Measurements from ENCODE around the gene PPP5C. TPM values are rescaled to one million over a fixed set of nuclear protein-coding genes. Genes with fewer than 3 reads are reported as not detected.

Gene PPP5C
- total RNA-seq, 1 donor from 2014 or later = 46.9 TPM

DNA sequence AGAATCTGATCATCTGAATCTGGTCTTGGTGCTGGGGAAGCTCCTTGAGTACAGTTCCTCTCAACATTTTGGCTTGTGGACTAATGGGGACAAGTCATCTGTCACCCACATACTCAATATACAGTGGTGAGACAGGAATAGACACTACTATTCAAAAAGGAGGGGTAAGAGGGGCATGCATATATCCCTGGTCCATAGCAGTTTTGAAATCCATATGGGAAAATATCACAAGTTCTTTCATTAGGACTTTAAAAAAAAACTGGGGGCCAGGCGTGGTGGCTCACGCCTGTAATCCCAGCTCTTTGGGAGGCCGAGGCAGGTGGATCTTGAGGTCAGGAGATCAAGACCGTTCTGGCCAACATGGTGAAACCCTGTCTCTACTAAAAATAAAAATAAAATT is 20.3 kb upstream of the PPP5C start:
- ATAC-seq = no peak
- DNase-seq (ENCODE audit: low spot score) = no peak
- intact Hi-C loops (cut with DNase I) = no loop called here

DNA sequence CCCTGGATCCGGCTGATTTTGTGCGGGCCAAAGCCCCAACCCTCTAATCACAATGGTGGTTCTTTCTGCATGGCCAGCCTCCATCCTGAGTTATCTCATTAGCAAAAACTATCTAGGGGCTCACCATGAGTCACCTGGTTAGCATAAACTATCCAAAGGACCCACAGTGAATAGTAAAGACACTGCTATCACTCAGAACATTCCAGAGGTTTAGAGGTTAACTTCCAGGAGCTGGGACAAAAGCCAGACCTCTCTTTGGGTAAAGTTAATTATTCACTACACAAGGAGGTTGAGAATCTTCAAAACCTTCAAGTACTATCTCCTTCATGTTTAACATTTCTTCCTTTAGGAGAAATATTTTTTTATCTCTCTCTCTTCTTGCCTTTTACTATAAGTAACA is 18.8 kb upstream of the PPP5C start:
- ATAC-seq = no peak
- intact Hi-C loops (cut with DNase I) = no loop called here
- no peak for DNase-seq (ENCODE audit: low spot score)

DNA sequence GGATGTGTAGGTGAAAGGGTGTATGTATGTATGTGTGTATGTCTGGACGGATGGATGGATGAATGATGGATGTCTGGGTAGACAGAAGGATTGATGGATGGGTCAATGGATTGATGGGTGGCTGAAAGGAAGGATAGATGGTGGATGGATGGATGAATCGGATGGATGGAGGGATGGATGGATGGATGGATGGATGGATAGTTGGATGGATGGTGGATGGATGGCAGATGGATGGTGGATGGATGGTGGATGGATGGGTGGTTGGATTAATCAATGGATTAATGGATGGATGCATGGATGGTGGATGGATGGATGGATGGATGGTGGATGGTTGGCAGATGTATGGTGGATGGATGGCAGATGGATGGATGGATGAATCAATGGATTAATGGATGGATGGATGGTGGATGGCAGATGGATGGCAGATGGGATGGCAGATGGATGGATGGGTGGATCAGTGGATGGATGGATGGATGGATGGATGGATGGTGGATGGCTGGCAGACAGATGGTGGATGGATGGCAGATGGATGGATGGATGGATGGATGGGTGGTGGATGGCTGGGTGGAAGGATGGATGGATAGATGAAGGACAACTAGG is 16.5 kb upstream of the PPP5C start:
- intact Hi-C loops (cut with DNase I) = no loop called here
- no peak for ATAC-seq
- DNase-seq (ENCODE audit: low spot score) = no peak

DNA sequence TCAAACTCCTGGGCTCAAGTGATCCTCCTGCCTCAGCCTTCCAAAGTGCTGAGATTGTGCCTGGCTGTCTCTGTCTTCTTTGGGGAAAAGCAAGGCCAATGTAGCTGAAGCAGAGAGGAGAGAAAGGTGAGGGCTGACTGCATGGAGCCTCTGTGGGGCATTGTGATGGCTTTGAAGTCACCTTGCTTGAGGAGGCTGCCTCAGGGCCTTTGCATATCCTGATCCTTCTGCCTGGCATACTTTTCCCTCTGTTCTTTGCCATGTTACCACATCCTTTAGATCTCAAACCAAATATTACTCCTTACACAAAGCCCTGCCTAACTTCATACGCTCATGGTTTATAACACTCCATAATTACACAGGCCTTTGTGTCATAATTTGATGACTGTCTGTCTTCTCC is 9.4 kb upstream of the PPP5C start:
- DNase-seq (ENCODE audit: low spot score) = no peak
- intact Hi-C loops (cut with DNase I) = no loop called here
- no peak for ATAC-seq

DNA sequence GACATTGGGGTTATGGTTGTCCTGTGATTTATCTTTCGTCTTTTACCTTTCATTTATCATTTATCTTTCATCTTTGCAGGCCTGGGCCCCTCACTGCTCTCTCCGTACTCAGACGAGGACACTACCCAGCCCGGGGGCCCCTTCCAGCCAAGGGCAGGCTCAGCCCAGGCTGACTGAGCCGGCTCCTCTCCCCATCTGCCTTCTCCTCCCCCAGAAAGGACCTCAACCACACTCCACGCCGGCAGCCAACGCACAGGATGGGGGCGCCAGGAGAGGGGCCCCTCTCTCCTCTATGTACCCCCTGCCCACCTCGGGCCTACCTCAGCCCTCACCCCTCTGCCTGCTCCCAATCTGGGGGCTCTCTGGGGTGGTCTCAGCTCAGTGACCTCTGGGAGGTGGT is 7.4 kb upstream of the PPP5C start:
- intact Hi-C loops (cut with DNase I) = no loop called here
- no peak for DNase-seq (ENCODE audit: low spot score)
- ATAC-seq = no peak

DNA sequence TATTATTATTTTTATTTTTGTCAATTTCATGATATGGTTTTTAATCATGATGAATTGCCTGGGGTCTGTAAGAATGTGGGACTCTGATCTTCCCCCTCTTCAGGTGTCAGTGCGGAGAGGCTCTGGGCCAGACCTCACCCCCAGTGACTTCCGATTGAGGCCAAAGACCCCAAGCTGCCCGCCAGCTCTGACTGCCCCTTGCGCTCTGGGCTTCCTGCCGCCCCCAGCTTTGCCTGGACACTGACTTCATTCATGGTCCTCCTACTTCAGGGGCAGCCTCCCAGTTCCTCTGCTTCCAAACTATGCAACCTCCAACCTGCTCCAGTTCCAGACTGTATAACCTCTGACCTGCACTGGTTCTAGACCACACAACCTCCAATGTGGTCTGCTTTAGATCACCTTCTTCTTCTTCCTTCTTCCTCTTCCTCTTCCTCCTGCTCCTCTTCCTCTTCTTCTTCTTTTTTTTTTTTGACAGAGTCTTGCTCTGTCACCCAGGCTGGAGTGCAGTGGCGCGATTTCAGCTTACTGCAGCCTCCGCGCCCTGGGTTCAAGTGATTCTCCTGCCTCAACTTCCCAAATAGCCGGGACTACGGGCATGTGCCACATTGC is 6.7 kb upstream of the PPP5C start:
- ATAC-seq = no peak
- intact Hi-C loops (cut with DNase I) = loop anchor here (10.0 kb wide), 1 partner anchor 55 kb away; no protein-coding TSS in a partner anchor
- DNase-seq (ENCODE audit: low spot score) = no peak

DNA sequence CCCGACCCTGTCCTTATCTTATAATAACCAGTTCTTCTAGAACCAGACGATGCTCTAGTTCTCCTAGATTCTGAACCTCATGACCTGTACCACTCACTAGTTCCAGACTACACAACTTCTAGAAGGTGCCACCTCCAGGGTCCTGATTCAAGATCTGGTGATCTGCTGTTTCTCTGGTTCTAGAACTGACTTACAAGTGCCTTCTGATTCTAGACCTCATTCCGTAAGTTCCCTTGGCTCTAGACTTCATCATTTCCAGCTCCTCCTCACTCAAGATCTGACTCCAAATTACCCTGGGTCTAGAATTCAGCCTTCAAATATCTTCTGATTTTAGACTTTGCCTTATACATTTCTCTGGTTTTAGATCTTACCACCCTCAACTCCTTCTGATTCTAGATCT is 5.0 kb upstream of the PPP5C start:
- DNase-seq (ENCODE audit: low spot score) = no peak
- no peak for ATAC-seq
- intact Hi-C loops (cut with DNase I) = loop anchor here (10.0 kb wide), 1 partner anchor 57 kb away; no protein-coding TSS in a partner anchor

DNA sequence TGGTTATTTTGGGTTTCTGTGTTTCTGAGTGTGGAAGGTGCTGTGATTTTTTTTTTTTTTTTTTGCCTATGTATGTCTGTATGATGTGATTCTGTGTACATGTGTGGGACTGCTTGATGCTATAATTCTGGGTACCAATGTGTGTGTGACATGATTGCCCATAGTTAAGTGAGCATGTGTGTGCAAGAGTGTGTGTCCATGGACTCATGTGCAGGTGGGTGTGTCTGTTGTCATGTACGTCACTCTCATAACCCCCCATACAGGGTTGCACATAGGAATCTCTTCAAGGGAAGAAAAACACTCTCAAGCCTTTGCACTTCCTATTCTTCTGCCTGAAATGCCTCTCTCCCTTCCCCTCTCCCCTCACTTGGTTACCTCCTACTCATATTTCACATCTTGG is 2.5 kb upstream of the PPP5C start:
- intact Hi-C loops (cut with DNase I) = loop anchor here (10.0 kb wide), 1 partner anchor 60 kb away; no protein-coding TSS in a partner anchor
- no peak for ATAC-seq

DNA sequence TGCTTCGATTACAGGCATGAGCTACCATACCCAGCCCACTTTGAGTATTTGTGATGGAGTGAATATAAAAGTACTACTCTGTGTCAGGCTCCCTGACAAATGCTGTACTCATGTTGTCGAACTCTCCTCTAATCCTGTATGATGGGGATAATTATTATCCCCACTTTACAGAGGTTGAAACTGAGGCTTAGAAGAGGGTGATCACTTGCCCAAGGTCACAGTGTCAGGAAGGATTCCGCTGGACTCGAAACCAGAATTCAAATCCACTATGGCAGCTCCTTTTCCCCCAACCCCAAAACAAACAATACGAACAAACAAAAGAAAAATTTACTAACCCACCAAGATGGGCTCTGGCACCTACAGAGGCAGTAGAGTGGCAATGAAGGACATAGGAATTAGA is 1.7 kb upstream of the PPP5C start:
- DNase-seq (ENCODE audit: low spot score) (no peak), ATAC-seq (no peak)
- intact Hi-C loops (cut with DNase I) = loop anchor here (10.0 kb wide), 1 partner anchor 60 kb away; no protein-coding TSS in a partner anchor

More for the DNA sequence above, 2.5 kb upstream of the PPP5C start:
- no peak for DNase-seq (ENCODE audit: low spot score)

DNA sequence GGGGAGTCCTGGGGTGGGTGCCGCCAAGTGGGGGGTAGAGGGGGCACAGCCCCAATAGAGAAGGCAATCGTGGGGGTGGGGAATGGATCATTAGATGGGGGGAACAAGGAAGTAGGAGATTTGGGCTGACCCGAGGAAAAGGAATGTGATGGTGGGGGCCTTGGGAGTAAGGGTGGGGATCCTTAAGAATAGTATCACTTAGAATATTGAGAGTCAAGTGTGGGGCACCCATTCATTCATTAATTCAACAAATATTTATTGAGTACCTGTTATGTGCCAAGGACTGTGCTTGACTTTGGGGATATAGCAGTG is 641 bp downstream of the PPP5C start:
- ATAC-seq = no peak
- DNase-seq (ENCODE audit: low spot score) = no peak
- intact Hi-C loops (cut with DNase I) = loop anchor here (10.0 kb wide), 1 partner anchor 63 kb away; no protein-coding TSS in a partner anchor

DNA sequence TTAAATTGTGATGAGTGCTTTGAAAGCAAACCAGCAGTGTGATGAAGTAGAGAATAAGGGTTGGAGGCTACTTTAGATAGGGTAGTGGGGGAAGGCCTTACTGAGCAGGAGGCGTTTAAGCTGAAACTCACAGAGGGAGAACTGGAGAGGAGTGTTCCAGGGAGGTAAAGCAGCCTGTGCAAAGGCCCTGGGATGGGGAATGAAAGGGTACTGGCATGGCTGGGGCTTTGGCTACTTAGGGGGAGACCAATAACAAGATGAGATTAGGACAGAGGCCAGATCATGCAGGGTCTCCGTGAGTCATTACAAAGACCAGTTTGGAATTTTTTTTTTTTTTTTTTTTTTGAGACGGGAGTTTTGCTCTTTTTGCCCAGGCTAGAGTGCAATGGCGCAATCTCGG is 1.1 kb downstream of the PPP5C start:
- DNase-seq (ENCODE audit: low spot score) = no peak
- intact Hi-C loops (cut with DNase I) = loop anchor here (10.0 kb wide), 1 partner anchor 63 kb away; no protein-coding TSS in a partner anchor
- ATAC-seq = no peak

DNA sequence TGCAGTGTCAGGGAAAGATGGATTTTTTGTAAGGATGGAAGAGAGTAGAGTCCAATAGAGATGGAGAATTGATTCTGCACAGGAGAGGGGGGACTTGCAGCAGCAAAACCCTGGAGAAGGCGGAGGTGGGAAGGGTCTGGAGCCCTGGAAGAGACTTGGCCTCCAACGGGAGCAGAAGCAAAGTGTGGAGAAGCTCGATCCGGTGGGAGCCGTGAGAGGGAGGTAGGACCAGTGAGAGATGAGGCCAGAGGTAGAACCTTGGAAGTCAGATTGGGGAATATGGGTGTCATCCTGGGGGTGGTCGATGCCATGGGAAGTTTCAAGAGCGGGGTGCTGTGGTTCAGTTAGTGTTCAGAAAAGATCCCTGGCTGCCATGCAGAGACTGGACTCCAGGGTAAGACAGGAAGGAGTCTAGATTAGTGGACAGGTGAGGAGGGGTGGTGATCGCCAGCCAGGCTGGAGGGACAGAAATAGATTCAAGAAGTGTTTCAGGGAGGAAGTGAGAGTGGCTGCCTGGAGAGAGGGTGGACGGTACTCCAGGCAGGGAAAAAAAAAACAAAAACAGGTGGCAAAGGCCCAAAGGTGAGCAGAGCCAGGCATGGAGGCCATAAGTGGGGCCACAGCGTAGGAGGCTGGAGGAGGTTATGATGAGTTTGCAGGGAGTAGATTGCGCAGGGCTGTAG is 2.6 kb downstream of the PPP5C start:
- DNase-seq (ENCODE audit: low spot score) (no peak), ATAC-seq (no peak)
- intact Hi-C loops (cut with DNase I) = loop anchor here (10.0 kb wide), 1 partner anchor 65 kb away; no protein-coding TSS in a partner anchor

DNA sequence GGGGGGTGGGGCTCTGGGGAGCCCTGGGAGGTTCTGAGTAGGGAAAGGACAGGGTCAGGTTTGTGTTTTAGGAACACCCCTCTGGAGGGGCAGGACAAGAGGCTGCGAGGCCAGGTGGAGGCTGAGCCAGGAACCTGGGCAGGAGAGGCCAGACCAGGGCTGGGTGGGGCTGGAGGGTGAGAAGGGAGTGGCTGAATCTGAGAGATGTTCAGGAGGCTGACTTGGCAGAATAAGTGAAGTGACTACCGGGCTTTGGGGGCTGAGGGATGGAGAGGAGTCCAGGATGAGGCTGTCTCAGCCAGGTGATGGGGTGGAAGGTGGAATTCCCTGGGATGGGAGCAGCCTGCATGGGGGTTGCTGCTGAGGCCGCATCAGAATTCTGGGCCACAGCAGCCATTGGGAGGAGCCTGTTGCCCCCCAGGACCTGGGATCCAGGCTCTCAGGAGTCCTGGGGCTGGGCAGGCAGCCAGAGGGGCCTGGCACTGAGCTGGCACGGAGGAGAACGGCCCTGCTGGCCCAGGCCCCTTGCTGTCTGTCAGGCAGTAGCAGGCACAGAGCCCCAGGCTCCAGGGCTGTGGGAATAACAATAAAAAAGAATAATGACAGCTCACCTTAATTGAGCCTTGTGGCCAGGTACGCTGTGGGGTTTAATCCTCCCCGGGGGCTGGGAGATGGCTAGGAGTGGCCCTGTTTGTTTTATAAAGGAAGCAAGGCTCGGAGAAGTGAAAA is 3.3 kb downstream of the PPP5C start:
- no peak for DNase-seq (ENCODE audit: low spot score)
- no peak for ATAC-seq
- intact Hi-C loops (cut with DNase I) = no loop called here

DNA sequence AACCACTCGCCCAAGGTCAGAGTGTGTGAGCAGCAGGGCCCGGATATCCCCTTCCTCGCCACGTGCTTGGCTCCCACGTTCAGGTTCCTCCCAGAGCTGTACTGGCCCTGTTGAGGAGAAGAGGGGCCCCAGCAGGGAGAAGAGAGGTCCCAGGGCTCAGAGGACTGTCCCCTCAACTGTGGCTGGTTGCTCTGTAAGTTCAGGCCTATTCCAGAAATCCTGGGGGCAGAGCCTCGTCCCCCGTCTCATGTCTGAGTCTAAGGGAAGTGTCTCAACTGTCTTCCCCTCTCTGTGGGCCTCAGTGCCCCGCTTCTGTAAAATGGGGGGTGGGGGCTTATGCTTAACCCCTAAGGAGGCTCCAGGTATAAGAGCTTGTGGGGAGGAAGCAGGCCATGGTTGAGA is 3.9 kb downstream of the PPP5C start:
- intact Hi-C loops (cut with DNase I) = no loop called here
- DNase-seq (ENCODE audit: low spot score) (no peak), ATAC-seq (no peak)

DNA sequence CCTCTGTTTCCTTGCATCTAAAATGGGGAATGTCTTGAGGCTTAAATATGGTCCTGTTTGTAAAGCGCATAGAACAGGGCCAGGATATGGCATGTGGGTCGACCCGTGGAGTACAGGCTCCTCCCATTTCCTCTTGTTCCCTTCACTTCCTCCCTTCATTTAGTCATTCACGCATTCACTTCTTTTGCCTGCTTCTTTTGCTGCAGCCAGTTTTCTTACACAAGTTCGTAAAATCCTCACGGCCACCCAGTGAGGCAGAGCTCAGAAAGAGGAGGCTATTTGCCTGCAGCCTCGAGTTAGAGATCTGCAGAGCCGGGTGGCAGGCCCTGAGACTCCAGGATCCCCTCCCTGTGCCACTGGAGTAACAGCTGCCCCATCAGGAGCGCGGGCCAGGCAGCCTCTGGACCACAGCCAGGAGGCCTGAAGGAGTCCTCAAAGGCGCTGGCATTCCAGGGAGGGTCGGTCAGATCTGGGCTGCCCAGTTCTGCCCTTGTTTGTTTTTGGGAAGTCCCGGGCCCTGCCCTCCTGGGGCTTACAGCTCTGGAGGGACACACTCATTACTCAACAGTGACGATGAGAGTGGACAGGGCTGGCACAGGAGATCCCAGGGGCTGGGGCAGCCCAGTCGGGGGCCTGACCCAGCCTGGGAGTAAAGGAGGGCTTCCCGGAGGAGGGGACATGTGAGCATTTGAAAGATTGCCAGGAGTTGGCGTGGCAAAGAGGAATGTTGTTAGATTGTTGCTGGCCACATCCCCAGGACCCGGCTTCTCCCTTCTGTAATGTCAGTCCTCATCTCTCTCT is 4.6 kb downstream of the PPP5C start:
- no peak for ATAC-seq
- DNase-seq (ENCODE audit: low spot score) = peak; percentile 68
- intact Hi-C loops (cut with DNase I) = no loop called here

DNA sequence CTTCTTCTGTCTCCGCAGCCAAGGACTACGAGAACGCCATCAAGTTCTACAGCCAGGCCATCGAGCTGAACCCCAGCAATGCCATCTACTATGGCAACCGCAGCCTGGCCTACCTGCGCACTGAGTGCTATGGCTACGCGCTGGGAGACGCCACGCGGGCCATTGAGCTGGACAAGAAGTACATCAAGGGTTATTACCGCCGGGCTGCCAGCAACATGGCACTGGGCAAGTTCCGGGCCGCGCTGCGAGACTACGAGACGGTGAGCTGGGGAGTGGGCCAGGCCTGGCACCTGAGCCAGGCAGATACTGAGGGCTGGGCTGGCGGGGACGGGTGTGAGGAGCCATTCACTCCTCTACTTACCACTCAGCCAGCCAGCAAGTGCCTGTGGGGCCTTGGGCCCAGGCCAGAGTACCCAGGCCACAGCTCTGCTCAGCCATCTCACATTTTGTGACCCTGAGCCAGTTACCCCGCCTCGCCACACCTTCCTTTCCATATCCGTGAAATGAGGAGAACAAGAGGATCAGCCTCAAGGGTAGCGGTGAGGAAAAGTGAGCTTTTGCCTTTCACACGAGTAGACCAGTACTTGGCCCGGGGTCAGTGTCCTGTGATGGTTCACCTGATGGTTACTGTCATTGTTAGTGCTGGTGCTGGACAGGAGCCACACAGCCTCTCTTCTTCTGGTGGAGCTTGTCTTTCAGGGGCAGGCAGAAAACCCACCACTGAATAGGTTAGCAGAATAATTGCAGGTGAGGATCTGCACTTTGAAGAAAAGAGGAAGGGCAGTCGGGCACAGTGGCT is 7.0 kb downstream of the PPP5C start:
- ATAC-seq (no peak), DNase-seq (ENCODE audit: low spot score) (no peak)
- intact Hi-C loops (cut with DNase I) = no loop called here

DNA sequence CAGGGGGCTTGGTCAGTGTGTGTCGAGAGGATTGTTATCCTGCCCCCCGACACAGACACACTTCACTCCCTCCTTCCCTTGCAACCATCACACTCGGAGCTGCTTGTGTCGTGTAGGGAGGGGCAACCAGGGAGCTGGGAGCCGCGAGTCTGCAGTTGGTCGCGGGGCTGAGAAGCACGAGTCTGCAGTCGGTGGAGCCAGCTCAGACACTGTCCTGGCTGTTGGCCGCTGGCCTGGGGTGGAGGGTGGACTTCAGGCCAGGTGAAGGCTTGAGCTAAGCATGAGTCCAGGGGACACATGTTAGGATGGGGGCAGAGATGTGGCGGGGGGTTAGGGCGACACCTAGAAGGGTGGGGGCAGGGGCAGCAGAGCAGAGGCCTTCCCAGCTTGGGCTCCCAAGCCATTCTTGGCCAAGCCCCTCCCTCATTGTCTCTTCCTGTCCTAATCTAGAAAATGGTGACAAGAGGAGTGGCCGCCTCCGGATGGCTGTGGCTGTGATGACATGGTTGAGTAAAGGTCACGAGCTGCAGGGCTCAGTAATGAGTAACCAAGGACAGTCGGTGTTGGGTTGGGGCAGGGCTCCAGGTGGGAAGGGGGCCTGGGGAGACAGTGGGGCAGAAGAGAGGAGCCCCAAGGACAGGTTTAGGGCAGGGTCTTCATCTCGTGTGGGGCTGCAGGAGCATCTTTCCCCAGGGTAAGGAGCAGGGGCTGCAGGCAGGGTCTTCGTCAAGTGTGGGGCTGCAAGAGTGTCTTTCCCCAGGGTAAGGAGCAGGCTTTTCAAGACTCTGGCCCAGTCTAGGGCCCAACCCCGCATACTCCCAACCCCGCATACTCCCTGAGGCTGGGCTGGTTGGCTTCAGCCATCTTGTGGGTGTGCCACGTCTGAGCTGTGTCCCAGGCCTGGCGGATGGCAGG is 8.6 kb downstream of the PPP5C start:
- intact Hi-C loops (cut with DNase I) = no loop called here
- DNase-seq (ENCODE audit: low spot score) = peak; percentile 47
- ATAC-seq = no peak
